Lower lobe of right lung (tissue), 2 donors: ENCODE data around the gene NSG1. TPM values are rescaled to one million over a fixed set of nuclear protein-coding genes. Genes with fewer than 3 reads are reported as not detected.

ENCODE experiments used
- ATAC-seq, 2 donors: fragments of 200-7000 bp; cut with Tn5 transposase; one replicate each; pipeline ENCODE4 v1.9.1; 2020 to 2022; ENCODE audit warnings: mild to moderate bottlenecking in 2 of 2, moderate library complexity in 2 of 2
- DNase-seq: peaks from one replicate; pipeline ENCODE4 v3.0.0-alpha.2; 2020
- H3K27ac ChIP-seq: fragments of 200-600 bp; one replicate; pipeline ENCODE4 v1.8.0; 2022
- H3K27me3 ChIP-seq: fragments of 200-600 bp; one replicate; pipeline ENCODE4 v1.8.0; 2022; ENCODE audit warnings: low read depth
- H3K36me3 ChIP-seq: fragments of 200-600 bp; one replicate; pipeline ENCODE4 v1.8.0; 2022; ENCODE audit warnings: mild to moderate bottlenecking
- H3K4me1 ChIP-seq: fragments of 200-600 bp; one replicate; pipeline ENCODE4 v1.8.0; 2022
- H3K4me3 ChIP-seq: fragments of 200-600 bp; one replicate; pipeline ENCODE4 v1.8.0; 2022; ENCODE audit warnings: mild to moderate bottlenecking
- H3K9me3 ChIP-seq: fragments of 200-600 bp; one replicate; pipeline ENCODE4 v1.8.0; 2022
- CTCF ChIP-seq: fragments of 200-600 bp; IDR thresholded peaks from one replicate; pipeline ENCODE4 v1.8.0; 2022; ENCODE audit warnings: antibody characterized with exemption, mild to moderate bottlenecking
- intact Hi-C: fragments of 100-400 bp; cut with DNase I; formaldehyde crosslinking; loops from one replicate; pipeline ENCODE4 v1.11.0; 2022
- total RNA-seq: library from RNA; stranded (reverse); fragmentation: NEBNext Ultra II Directional; extraction: Animal tissue kit (Norgen Biotek cat#: 25700); gene quantifications from one replicate; pipeline ENCODE4 v1.2.1, GENCODE V29; 2021
- donor health status: DM: no; HTN: yes; CAD: no; lungs with severe emphysema.

The NSG1 gene
- total RNA-seq, 1 donor from 2014 or later = 0.50 TPM

DNA sequence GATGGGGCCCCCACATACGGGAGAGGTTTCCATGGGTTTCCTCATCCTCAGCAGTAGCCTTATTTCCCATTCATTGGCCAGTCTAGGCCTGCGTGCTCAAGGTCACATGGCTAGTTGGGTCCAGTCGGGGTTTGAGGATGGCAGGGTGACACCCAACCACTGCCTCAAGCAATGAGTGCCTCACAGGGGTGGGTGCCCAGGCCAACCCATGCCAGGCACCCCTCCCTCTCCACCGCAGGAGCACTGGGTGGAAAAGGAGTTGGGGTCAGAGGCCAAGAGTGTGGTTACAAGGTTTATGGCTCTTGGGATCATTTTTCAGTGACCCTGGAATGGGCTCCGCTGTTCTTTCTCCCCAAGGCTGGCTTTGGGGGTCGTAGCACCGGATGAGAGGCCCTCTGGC, 3.1 kb downstream of the NSG1 start:
- Histone ChIP-seq H3K27ac (no peak overlapping the region), H3K27me3 (peaks cover 54% of the 10 kb centered on the region), H3K36me3 (no peaks in the 10 kb centered on the region), H3K4me3 (no peak overlapping the region), H3K4me1 (peaks cover 26% of the 10 kb centered on the region), H3K9me3 (no peaks in the 10 kb centered on the region)
- TF ChIP-seq CTCF = no peak
- DNase-seq (no peak), ATAC-seq (no peak)
- intact Hi-C loops = no loop called here

GRCh38 chr4:4390515-4391240, 3.8 kb downstream of the NSG1 start:
- no peaks in the 10 kb centered on the region for H3K36me3 ChIP-seq

DNA sequence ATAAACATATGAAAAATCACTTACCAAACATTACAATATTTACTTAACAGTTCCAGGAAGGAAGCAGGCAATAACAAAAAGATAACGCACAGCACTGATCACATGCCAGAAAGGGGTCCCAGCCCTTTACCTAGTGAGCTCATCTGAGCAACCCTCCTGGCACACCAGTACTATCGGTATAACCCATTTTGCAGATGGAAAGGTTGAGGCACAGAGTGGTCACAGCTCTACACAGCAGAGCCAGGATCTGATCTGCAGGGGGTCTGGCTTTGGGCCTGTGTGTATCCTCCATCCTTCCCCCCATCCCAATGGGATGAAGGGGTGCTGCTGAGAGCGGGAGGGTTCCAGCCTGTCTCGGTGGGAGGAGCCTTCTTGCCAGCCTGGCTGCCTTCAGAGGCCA, 5.0 kb downstream of the NSG1 start:
- intact Hi-C loops = no loop called here
- H3K4me1 ChIP-seq = peaks cover 14% of the 10 kb centered on the region
- H3K27ac ChIP-seq = no peak overlapping the region
- no peak for DNase-seq
- H3K36me3 ChIP-seq = no peaks in the 10 kb centered on the region
- H3K27me3 ChIP-seq = peaks cover 38% of the 10 kb centered on the region
- no peak overlapping the region for H3K4me3 ChIP-seq
- no peak for TF ChIP-seq CTCF
- ATAC-seq = no peak
- H3K9me3 ChIP-seq = no peaks in the 10 kb centered on the region

More at GRCh38 chr4:4390515-4391240, 3.8 kb downstream of the NSG1 start:
- intact Hi-C loops = no loop called here
- no peak overlapping the region for H3K4me3 ChIP-seq
- H3K4me1 ChIP-seq = peaks cover 26% of the 10 kb centered on the region
- DNase-seq (no peak), ATAC-seq (no peak)
- H3K27me3 ChIP-seq = peaks cover 50% of the 10 kb centered on the region
- no peaks in the 10 kb centered on the region for H3K9me3 ChIP-seq
- no peak for TF ChIP-seq CTCF
- H3K27ac ChIP-seq = no peak overlapping the region

- no peak for TF ChIP-seq CTCF
- no peak for ATAC-seq
- peaks cover 31% of the 10 kb centered on the region for H3K27me3 ChIP-seq
- intact Hi-C loops = no loop called here
- H3K4me3 ChIP-seq = no peak overlapping the region
- H3K36me3 ChIP-seq = no peaks in the 10 kb centered on the region
- no peak overlapping the region for H3K27ac ChIP-seq
- H3K9me3 ChIP-seq = no peaks in the 10 kb centered on the region
- H3K4me1 ChIP-seq = peaks cover 7% of the 10 kb centered on the region
- no peak for DNase-seq
Observed at GRCh38 chr4:4392501-4393183, 5.7 kb downstream of the NSG1 start.

GRCh38 chr4:4394644-4395043, 7.7 kb downstream of the NSG1 start:
- TF ChIP-seq CTCF = no peak
- Histone ChIP-seq H3K27ac (no peak overlapping the region), H3K4me3 (no peak overlapping the region), H3K9me3 (no peaks in the 10 kb centered on the region), H3K36me3 (no peaks in the 10 kb centered on the region), H3K4me1 (no peaks in the 10 kb centered on the region), H3K27me3 (peaks cover 12% of the 10 kb centered on the region)
- DNase-seq (no peak), ATAC-seq (no peak)
- intact Hi-C loops = no loop called here
